A673 (cell line): ENCODE results near the gene BARHL1. TPM values are rescaled to one million over a fixed set of nuclear protein-coding genes. Genes with fewer than 3 reads are reported as not detected.

Source experiments
- BruUV-seq: library from RNA; stranded (reverse); fragments of 400-500 nt; replicated peaks from 2 replicates; lab custom pipeline; 2021; lab: Mats Ljungman, UMichigan
- CTCF ChIA-PET: fragments of 300-600 bp; sonication (Branson Sonifier 250); formaldehyde crosslinking; loops from one replicate; lab custom pipeline; 2022; ENCODE audit warnings: antibody characterized with exemption; lab: Charles Lee
- POLR2A ChIA-PET: fragments of 300-600 bp; sonication (Branson Sonifier 250); formaldehyde crosslinking; loops from one replicate; lab custom pipeline; 2022; ENCODE audit warnings: antibody characterized with exemption; ENCODE audit not compliant: low non-redundant PET; lab: Charles Lee
- DNase-seq: peaks from one replicate; pipeline ENCODE4 v3.0.0-alpha.2; 2015; ENCODE audit warnings: low spot score
- H3K27ac ChIP-seq: fragments of 200-600 bp; sonication (generic); 2 replicates; pipeline ENCODE4 v1.5.1; 2016; ENCODE audit warnings: mixed run types, low read depth, mild to moderate bottlenecking, mixed read lengths, antibody characterized with exemption, low read length; ENCODE audit not compliant: poor library complexity, severe bottlenecking
- H3K27me3 ChIP-seq: fragments of 200-600 bp; sonication (generic); replicated peaks from 2 replicates; pipeline ENCODE4 v1.6.1; 2017; ENCODE audit warnings: mixed run types, low read depth, mild to moderate bottlenecking, mixed read lengths, antibody characterized with exemption, low read length; ENCODE audit not compliant: insufficient read depth, poor library complexity
- H3K36me3 ChIP-seq: fragments of 200-600 bp; sonication (generic); 2 replicates; pipeline ENCODE4 v1.6.1; 2016; ENCODE audit warnings: mixed run types, mild to moderate bottlenecking, mixed read lengths, antibody characterized with exemption, low read length; ENCODE audit not compliant: insufficient read depth, poor library complexity, severe bottlenecking
- H3K4me1 ChIP-seq: fragments of 200-600 bp; sonication (generic); 2 replicates; pipeline ENCODE4 v1.6.1; 2017; ENCODE audit warnings: mixed run types, mild to moderate bottlenecking, mixed read lengths, antibody characterized with exemption, low read length; ENCODE audit not compliant: insufficient read depth, poor library complexity, severe bottlenecking
- H3K4me3 ChIP-seq: fragments of 200-600 bp; sonication (generic); 2 replicates; pipeline ENCODE4 v1.5.1; 2016; ENCODE audit warnings: low read depth, mixed run types, mild to moderate bottlenecking, mixed read lengths, low read length; ENCODE audit not compliant: poor library complexity, severe bottlenecking
- H3K9me3 ChIP-seq: fragments of 200-600 bp; sonication (generic); 2 replicates; pipeline ENCODE4 v1.6.1; 2016; ENCODE audit warnings: mixed run types, low read depth, mild to moderate bottlenecking, mixed read lengths, antibody characterized with exemption, low read length; ENCODE audit not compliant: poor library complexity, severe bottlenecking
- CTCF ChIP-seq: fragments of 300-800, 200-600 bp; sonication (generic); conservative IDR thresholded peaks from 2 replicates; pipeline ENCODE4 v1.5.1; 2017; ENCODE audit warnings: low read depth, mild to moderate bottlenecking, antibody characterized with exemption, low read length, moderate library complexity, mixed read lengths
- EZH2 ChIP-seq: fragments of 200-600 bp; sonication (generic); IDR thresholded peaks from 2 replicates; pipeline ENCODE4 v1.6.1; 2017; ENCODE audit warnings: borderline replicate concordance, low read depth, mild to moderate bottlenecking, mixed read lengths, antibody characterized with exemption, low read length; ENCODE audit not compliant: poor library complexity, severe bottlenecking
- intact Hi-C: fragments of 100-400 bp; cut with micrococcal nuclease; formaldehyde crosslinking; loops from one replicate; pipeline ENCODE4 v1.10.0; 2022; ENCODE audit not compliant: unreplicated experiment
- total RNA-seq: library from RNA; stranded (reverse); gene quantifications from 2 replicates; pipeline ENCODE4 v1.2.3, GENCODE V29; 2021

BARHL1 gene
- total RNA-seq, 1 experiment from 2014 or later: not detected

GRCh38 chr9:132631280-132631679, 48.9 kb downstream of the BARHL1 start:
- BruUV-seq: no TSS peak
- Histone ChIP-seq H3K36me3 (peaks cover 30% of the 10 kb centered on the region), H3K9me3 (no peaks in the 10 kb centered on the region), H3K27ac (no peak overlapping the region), H3K27me3 (no peaks in the 10 kb centered on the region), H3K4me1 (no peaks in the 10 kb centered on the region), H3K4me3 (no peak overlapping the region)
- POLR2A ChIA-PET: no interaction called here
- no peak for DNase-seq
- CTCF ChIA-PET: no interaction called here
- TF ChIP-seq EZH2: no peak
- TF ChIP-seq CTCF: no peak
- intact Hi-C loops: no loop called here

GRCh38 chr9:132631685-132632084, 49.3 kb downstream of the BARHL1 start:
- no peak overlapping the region for H3K4me3 ChIP-seq
- TF ChIP-seq CTCF (no peak), EZH2 (no peak)
- H3K36me3 ChIP-seq: peaks cover 30% of the 10 kb centered on the region
- no peak overlapping the region for H3K27ac ChIP-seq
- no peaks in the 10 kb centered on the region for H3K4me1 ChIP-seq
- intact Hi-C loops: no loop called here
- no TSS peak for BruUV-seq
- POLR2A ChIA-PET: no interaction called here
- no peaks in the 10 kb centered on the region for H3K27me3 ChIP-seq
- H3K9me3 ChIP-seq: no peaks in the 10 kb centered on the region
- CTCF ChIA-PET: no interaction called here
- DNase-seq: no peak

GRCh38 chr9:132632413-132633129, 50.2 kb downstream of the BARHL1 start:
- peaks cover 32% of the 10 kb centered on the region for H3K36me3 ChIP-seq
- intact Hi-C loops: no loop called here
- ChIA-PET POLR2A (no interaction called here), CTCF (no interaction called here)
- DNase-seq: no peak
- H3K4me1 ChIP-seq: no peaks in the 10 kb centered on the region
- H3K27me3 ChIP-seq: no peaks in the 10 kb centered on the region
- no peak overlapping the region for H3K4me3 ChIP-seq
- BruUV-seq: no TSS peak
- TF ChIP-seq EZH2 (no peak), CTCF (no peak)
- H3K27ac ChIP-seq: no peak overlapping the region
- H3K9me3 ChIP-seq: no peaks in the 10 kb centered on the region
